HEK293 (cell line): ENCODE data around the gene POM121L2.

Source experiments
- HOXA7 ChIP-seq: sonication (generic); formaldehyde crosslinking; IDR thresholded peaks from 2 replicates; pipeline ENCODE4 v1.8.1; 2022; ENCODE audit warnings: missing genetic modification reagents, borderline replicate concordance
- MYNN ChIP-seq: fragments of 450-650 bp; formaldehyde crosslinking; IDR thresholded peaks from 2 replicates; pipeline ENCODE4 v1.5.1; 2016; ENCODE audit warnings: missing biosample characterization, missing genetic modification characterization, borderline replicate concordance
- SCRT2 ChIP-seq: fragments of 450-650 bp; formaldehyde crosslinking; IDR thresholded peaks from 2 replicates; pipeline ENCODE4 v1.5.1; 2016; ENCODE audit warnings: missing biosample characterization, missing genetic modification characterization
- ZNF24 ChIP-seq: fragments of 450-650 bp; formaldehyde crosslinking; IDR thresholded peaks from 2 replicates; pipeline ENCODE4 v1.5.1; 2016; ENCODE audit warnings: missing biosample characterization, missing genetic modification characterization
- ZNF391 ChIP-seq: fragments of 450-650 bp; formaldehyde crosslinking; IDR thresholded peaks from 2 replicates; pipeline ENCODE4 v1.5.1; 2016; ENCODE audit warnings: low read depth, missing biosample characterization, missing genetic modification characterization, borderline replicate concordance
- ZNF549 ChIP-seq: fragments of 450-650 bp; IDR thresholded peaks from 2 replicates; pipeline ENCODE4 v1.5.1; 2018; ENCODE audit warnings: missing biosample characterization, missing genetic modification characterization, mild to moderate bottlenecking, inconsistent platforms, moderate library complexity
- TF ChIP-seq, protein P1 (sequence below): fragments of 450-650 bp; formaldehyde crosslinking; IDR thresholded peaks from 2 replicates; pipeline ENCODE4 v1.5.1; 2016; ENCODE audit warnings: missing biosample characterization, missing genetic modification characterization
- TF ChIP-seq, protein P2 (sequence below): sonication (generic); formaldehyde crosslinking; IDR thresholded peaks from 2 replicates; pipeline ENCODE4 v1.8.1; 2022; ENCODE audit warnings: mild to moderate bottlenecking, moderate library complexity, missing genetic modification reagents

DNA sequence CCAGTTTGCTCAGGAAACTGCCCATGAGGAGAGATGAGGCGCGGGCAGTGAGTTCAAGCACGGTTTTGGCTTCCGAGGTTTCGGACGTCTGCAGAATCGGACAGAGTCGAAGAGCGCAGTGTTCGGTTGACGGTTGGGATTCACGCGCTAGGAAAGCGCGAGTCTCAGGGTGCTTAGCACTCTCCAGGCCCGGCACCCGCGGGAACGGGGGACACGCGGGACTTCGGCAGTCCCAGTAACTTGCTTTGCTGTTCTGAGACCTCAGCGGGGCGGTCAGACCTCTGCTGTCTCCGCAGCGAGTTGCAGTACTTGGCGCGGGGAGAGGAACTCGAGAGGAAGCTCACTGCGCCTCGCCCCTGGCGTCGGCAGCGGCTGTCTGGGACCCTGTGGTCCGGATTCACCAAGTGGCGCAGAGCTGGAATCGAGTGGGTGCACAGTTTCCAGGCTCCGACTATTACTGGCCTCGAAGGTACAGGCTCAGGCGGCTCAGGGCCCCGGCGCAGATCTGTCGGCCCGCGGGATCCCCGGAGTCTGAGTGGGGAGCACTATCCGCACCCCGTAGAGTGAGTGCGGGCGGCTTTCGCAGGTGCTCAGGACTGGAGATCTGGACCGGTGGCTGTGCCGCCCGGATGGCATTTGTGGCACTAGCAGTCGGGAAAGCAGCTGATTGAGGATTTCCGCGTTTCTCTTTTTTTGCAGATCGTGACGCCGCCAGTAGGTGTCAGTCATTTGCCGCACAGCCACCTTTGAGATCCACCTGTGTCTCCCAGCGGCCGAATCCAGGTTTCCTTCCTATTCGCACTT is at the start of gene POM121L2:
- TF ChIP-seq ZNF549 (tag by site-specific recombination) (no peak), HOXA7 (CRISPR knock-in tag) (no peak), MYNN (tag by site-specific recombination) (no peak), ZNF24 (tag by site-specific recombination) (no peak), SCRT2 (peak; percentile 97), ZNF391 (tag by site-specific recombination) (no peak)
- TF ChIP-seq, protein P1, sequence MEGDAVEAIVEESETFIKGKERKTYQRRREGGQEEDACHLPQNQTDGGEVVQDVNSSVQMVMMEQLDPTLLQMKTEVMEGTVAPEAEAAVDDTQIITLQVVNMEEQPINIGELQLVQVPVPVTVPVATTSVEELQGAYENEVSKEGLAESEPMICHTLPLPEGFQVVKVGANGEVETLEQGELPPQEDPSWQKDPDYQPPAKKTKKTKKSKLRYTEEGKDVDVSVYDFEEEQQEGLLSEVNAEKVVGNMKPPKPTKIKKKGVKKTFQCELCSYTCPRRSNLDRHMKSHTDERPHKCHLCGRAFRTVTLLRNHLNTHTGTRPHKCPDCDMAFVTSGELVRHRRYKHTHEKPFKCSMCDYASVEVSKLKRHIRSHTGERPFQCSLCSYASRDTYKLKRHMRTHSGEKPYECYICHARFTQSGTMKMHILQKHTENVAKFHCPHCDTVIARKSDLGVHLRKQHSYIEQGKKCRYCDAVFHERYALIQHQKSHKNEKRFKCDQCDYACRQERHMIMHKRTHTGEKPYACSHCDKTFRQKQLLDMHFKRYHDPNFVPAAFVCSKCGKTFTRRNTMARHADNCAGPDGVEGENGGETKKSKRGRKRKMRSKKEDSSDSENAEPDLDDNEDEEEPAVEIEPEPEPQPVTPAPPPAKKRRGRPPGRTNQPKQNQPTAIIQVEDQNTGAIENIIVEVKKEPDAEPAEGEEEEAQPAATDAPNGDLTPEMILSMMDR (tag by site-specific recombination): 0 out of 2 replicates have a peak, but pooled peaks have one; percentile 20
- TF ChIP-seq, protein P2, sequence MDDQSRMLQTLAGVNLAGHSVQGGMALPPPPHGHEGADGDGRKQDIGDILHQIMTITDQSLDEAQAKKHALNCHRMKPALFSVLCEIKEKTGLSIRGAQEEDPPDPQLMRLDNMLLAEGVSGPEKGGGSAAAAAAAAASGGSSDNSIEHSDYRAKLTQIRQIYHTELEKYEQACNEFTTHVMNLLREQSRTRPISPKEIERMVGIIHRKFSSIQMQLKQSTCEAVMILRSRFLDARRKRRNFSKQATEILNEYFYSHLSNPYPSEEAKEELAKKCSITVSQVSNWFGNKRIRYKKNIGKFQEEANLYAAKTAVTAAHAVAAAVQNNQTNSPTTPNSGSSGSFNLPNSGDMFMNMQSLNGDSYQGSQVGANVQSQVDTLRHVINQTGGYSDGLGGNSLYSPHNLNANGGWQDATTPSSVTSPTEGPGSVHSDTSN: no peak
